HG03521 (cell line): ENCODE data around the gene CD209.
"Not testable (repeated sequence)": the region's sequence is repeated elsewhere in the genome, so short reads cannot be mapped to it uniquely, and the experiment has no call there.

Experiments
- ATAC-seq: cut with Tn5 transposase; IDR thresholded peaks from one replicate; pipeline ENCODE4 v1.9.1; 2021; ENCODE audit warnings: mild to moderate bottlenecking, moderate library complexity; ENCODE audit not compliant: unreplicated experiment

CD209 gene

GRCh38 chr19:7769171-7769570 is 21.8 kb upstream of the CD209 start:
- no peak for ATAC-seq

GRCh38 chr19:7767487-7767886 is 20.2 kb upstream of the CD209 start:
- no peak for ATAC-seq

- no peak for ATAC-seq
Measured at GRCh38 chr19:7766535-7766934, 19.2 kb upstream of the CD209 start.

- not testable (repeated sequence) for ATAC-seq
Measured at GRCh38 chr19:7765043-7765442, 17.7 kb upstream of the CD209 start.

- ATAC-seq: not testable (repeated sequence)
Measured at GRCh38 chr19:7764157-7764556, 16.8 kb upstream of the CD209 start.

- no peak for ATAC-seq
Measured at GRCh38 chr19:7763696-7764095, 16.4 kb upstream of the CD209 start.

GRCh38 chr19:7762719-7763293 is 15.5 kb upstream of the CD209 start, which contains the start of gene CLEC4M:
Gene CLEC4M (plus strand): TSS chr19:7763243. CDS start chr19:7763267, 24 bp downstream.
- no peak for ATAC-seq

- no peak for ATAC-seq
Measured at GRCh38 chr19:7759156-7759555, 11.8 kb upstream of the CD209 start.

- no peak for ATAC-seq
Measured at GRCh38 chr19:7757358-7757757, 10.0 kb upstream of the CD209 start.

GRCh38 chr19:7756258-7756657 is 8.9 kb upstream of the CD209 start:
- ATAC-seq: no peak

GRCh38 chr19:7751157-7751783 is 3.9 kb upstream of the CD209 start:
- ATAC-seq: no peak

- no peak for ATAC-seq
Measured at GRCh38 chr19:7748756-7749155, 1.4 kb upstream of the CD209 start.

GRCh38 chr19:7748171-7748570 is 837 bp upstream of the CD209 start:
- ATAC-seq: no peak

- not testable (repeated sequence) for ATAC-seq
Measured at GRCh38 chr19:7746306-7746705, 1.0 kb downstream of the CD209 start.

GRCh38 chr19:7744871-7745650 is 2.3 kb downstream of the CD209 start:
- no peak for ATAC-seq

GRCh38 chr19:7744199-7744786 is 3.0 kb downstream of the CD209 start:
- ATAC-seq: no peak

- no peak for ATAC-seq
Measured at GRCh38 chr19:7743425-7743841, 3.9 kb downstream of the CD209 start.

GRCh38 chr19:7742991-7743390 is 4.3 kb downstream of the CD209 start:
- no peak for ATAC-seq

GRCh38 chr19:7742575-7742974 is 4.8 kb downstream of the CD209 start:
- no peak for ATAC-seq

GRCh38 chr19:7740682-7741054 is 6.7 kb downstream of the CD209 start:
- no peak for ATAC-seq

- ATAC-seq: no peak
Measured at GRCh38 chr19:7739801-7740681, 7.3 kb downstream of the CD209 start.
